ENCODE measurements around the gene CCDC38.

- no peak for TF ChIP-seq CTCF (conservative IDR thresholded peaks at IDR 0.05; ENCODE audit: low read depth, low read length)
- no peak for TF ChIP-seq EZH2 (IDR thresholded peaks at IDR 0.05; ENCODE audit: borderline replicate concordance, low read depth, low read length, poor library complexity, severe bottlenecking)
Observed at GRCh38 chr12:95974358-95974757, 31.9 kb upstream of the CCDC38 start.
